ENCODE measurements around the gene CLIP4.
"Not testable (repeated sequence)": the region's sequence is repeated elsewhere in the genome, so short reads cannot be mapped to it uniquely, and the experiment has no call there.

CLIP4 gene

DNA sequence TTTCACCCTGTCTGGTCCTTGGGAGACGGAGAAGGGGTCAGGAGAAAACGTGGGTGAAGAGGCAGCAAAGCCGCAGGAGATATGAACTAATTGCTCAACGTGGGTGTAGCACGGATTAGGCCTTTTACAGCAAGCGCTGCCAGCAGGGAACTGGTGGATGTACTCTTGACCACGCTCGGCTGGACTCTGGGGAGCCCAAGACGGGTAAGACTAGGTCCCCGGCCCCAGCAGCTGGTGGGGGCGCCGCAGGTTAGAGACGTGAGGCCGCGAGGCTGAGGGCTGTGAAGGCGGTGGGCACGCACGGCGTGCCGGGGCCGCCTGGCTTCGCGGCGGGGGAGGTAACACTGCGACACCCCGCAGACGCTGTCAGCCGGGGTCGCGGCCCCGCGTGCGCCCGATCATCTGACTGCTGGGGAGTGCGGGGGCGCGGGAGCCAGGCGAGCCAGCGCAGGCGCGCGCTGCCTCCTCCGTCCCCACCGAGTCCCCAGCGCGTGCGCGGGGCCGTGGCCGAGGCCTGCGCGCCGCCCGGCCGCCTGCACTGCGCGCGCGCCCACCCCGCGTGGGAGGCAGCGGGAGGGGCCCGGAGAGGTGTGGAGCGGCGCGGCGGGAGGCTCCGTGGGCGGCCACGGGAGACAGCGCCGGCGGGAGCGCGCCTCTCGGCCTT is at the start of gene CLIP4:
CLIP4 (plus strand) TSS at position 470 of the 664 bp plus-strand sequence. CDS start 5,974 bp downstream, outside the sequence.
- DNase-seq (ENCODE audit: low read depth), result peak; percentile 86

- no peak for DNase-seq (ENCODE audit: low read depth)
Observed at GRCh38 chr2:29066271-29066860, 48.8 kb upstream of the CLIP4 start.

DNA sequence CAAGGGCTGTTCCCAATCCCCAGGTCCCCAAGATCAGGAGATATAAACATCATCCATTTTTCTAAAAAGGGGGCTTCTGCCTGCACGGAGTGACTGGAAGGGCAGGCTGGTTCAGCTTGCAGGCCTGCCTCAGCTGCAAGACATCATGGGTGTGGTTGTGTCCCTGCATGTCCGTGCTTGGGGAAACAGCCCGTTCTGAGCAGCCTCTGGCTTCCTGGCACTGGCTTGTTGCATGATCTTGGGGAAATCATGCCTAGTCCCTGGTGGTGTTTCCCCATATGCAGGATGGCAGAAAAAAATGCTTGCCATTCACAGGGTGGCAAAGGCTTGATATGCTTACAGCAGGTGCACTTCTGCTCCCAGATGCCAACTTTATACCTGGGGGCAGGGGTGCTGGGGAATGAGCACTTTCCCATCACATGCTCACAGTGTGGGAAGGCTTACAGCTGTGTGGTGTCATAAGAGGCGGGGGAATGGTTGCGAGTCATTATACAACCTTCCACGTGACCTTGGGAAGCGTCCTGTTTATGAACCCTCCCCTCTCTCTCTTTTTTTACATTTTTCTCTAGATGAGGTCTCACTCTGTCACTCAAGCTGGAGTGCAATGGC is 48.1 kb upstream of the CLIP4 start:
- no peak for DNase-seq (ENCODE audit: low read depth)

DNA sequence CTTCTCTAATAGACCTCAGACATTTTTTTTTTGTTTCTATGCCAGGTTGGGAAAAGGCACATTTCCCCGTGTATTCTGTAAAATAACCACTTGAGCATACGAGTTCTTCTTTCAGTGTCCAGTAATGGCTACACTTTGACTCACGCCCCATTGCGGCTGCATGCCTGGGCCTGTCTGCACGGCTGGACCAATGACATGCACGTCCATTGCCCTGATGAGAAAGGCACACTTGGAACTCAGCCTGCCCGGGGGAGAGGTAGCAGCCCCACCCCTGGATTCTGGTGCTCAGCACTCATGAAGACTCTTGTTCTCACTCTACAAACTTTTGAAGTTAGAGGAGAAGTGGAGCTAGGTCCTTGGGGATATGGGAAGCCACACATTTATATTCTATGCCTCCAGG is 46.7 kb upstream of the CLIP4 start:
- DNase-seq (ENCODE audit: low read depth), result no peak

GRCh38 chr2:29070526-29070925 is 44.7 kb upstream of the CLIP4 start:
- DNase-seq (ENCODE audit: low read depth), result no peak

- no peak for DNase-seq (ENCODE audit: low read depth)
Observed at GRCh38 chr2:29071032-29071975, 43.9 kb upstream of the CLIP4 start.

GRCh38 chr2:29072251-29072650 is 43.0 kb upstream of the CLIP4 start:
- DNase-seq (ENCODE audit: low read depth), result no peak

DNA sequence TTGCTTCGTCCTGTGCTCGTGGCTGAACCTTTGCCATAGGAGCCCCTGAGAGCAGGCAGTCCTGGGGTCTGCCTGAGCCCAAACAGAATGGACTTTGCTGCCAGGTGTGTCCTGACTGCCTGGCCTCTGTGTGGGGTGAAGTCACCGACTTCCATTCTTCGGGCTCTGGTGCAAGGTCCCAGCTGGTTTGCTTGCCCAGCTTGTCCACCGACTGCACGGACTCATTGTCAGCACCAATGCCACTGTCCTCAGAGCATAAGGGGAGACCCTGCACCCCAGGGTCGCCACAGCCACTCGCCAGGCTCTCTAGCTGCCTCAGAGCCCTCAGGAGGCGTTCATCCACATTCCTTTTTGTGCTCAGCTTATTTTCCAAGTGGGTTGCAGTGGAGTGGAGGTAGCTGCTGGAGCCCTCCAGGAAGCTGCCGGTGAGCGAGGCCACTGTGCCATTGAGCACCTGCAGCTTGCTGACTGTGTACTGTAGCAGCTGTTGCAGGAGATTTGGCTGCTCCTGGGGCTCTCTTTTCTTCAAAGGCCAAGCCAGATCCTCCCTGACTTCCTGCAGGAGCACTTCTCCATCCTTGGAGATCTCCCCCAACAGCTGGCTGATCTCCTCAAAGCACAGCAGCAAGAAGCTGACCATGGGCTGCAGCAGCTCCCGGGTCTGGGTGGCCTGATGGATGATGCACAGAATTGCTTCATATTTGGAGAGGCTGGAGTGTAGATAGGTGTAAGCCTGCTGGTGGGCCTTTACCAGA is 42.1 kb upstream of the CLIP4 start:
- no peak for DNase-seq (ENCODE audit: low read depth)

DNA sequence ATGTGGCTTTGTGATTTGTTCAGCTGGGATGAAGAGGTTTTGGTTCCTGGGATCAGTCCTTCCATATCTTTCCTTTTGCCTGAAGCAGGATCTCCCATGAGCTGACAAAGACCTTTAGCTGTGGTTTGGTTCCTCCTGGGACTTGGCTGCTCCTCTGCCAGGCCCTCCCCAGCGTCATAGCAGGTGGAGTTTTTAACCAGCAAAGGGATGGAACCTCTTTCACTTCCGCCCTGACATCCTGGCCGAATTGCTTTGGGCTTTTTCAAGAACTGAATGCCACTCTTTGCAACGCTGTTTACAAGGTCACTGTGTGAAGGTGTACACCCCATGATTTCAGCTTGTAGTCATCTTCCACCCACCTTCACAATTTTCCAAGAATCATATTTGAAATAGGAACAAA is 41.3 kb upstream of the CLIP4 start:
- no peak for DNase-seq (ENCODE audit: low read depth)

DNA sequence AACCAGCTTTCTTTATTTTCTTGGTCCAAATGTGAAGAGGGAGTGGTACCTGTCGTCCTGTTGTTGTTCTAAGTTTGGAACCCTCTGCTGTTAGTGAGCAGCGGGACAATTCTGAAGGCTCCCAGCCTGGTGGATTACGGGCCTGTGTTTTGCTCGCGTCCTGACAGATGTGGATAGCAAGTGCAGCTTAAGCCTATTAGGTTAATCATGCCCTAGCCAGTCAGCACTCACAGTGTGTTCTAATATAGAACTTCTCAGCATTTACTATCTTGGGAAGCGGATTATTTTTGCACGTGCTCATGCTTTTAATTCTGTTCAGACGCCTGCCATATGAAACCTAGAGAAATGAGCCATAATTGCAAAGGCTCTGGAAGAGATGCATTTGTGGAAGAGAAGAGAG is 40.8 kb upstream of the CLIP4 start, which contains the start of gene PCARE:
PCARE (minus strand) TSS at position 113 of the 400 bp plus-strand sequence. CDS start 262 bp downstream, outside the sequence.
- DNase-seq (ENCODE audit: low read depth), result no peak

- no peak for DNase-seq (ENCODE audit: low read depth)
Observed at GRCh38 chr2:29075894-29076705, 39.1 kb upstream of the CLIP4 start.

- no peak for DNase-seq (ENCODE audit: low read depth)
Observed at GRCh38 chr2:29079887-29080286, 35.3 kb upstream of the CLIP4 start.

GRCh38 chr2:29080886-29081743 is 34.1 kb upstream of the CLIP4 start:
- no peak for DNase-seq (ENCODE audit: low read depth)

- DNase-seq (ENCODE audit: low read depth), result no peak
Observed at GRCh38 chr2:29082804-29083495, 32.3 kb upstream of the CLIP4 start.

DNA sequence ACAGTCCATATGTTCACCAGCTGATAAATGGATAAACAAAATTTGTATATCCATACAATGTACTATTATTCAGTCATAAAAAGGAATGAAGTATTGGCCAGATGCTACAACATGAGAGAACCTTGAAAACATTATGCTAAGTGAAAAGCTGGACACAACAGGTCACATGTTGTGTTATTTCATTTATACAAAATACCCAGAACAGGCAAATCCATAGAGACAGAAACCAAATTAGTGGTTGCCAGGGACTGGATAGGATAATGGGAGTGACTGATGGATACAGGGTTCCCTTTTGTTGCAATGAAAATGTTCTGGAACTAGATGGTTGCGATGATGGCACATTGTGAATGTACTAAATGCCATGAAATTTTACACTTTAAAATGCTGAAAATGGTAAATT is 30.7 kb upstream of the CLIP4 start:
- DNase-seq (ENCODE audit: low read depth), result no peak

- DNase-seq (ENCODE audit: low read depth), result not testable (repeated sequence)
Observed at GRCh38 chr2:29090311-29090710, 24.9 kb upstream of the CLIP4 start.

GRCh38 chr2:29096969-29097368 is 18.2 kb upstream of the CLIP4 start:
- no peak for DNase-seq (ENCODE audit: low read depth)

DNA sequence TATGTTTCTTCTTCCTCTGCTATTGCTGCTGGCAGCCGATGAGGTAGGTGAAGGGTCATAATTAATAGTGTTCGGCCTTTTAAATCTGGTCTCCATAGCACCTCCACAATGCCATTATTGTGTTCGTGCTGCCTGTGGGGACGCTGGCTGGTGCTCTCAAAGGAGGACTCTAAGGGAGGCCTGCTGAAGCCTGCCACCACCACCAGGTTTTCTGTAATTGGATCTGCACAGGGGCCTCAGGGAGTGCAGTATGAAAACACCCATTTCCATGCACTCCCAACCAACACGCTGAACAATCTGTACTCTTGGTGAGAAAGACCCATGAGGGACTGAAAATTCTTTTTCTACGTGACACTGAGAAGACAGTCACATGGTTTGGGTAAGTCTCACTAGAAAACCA is 17.6 kb upstream of the CLIP4 start:
- no peak for DNase-seq (ENCODE audit: low read depth)

- no peak for DNase-seq (ENCODE audit: low read depth)
Observed at GRCh38 chr2:29100564-29100963, 14.7 kb upstream of the CLIP4 start.
